HG02678 (cell line): ENCODE measurements around the gene POLR2E.

Experiments used
- ATAC-seq: cut with Tn5 transposase; IDR thresholded peaks from one replicate; pipeline ENCODE4 v1.9.1; 2021; ENCODE audit warnings: mild to moderate bottlenecking, moderate library complexity; ENCODE audit not compliant: unreplicated experiment

The POLR2E gene

GRCh38 chr19:1111641-1112267, 16.6 kb upstream of the POLR2E start:
- ATAC-seq: no peak

DNA sequence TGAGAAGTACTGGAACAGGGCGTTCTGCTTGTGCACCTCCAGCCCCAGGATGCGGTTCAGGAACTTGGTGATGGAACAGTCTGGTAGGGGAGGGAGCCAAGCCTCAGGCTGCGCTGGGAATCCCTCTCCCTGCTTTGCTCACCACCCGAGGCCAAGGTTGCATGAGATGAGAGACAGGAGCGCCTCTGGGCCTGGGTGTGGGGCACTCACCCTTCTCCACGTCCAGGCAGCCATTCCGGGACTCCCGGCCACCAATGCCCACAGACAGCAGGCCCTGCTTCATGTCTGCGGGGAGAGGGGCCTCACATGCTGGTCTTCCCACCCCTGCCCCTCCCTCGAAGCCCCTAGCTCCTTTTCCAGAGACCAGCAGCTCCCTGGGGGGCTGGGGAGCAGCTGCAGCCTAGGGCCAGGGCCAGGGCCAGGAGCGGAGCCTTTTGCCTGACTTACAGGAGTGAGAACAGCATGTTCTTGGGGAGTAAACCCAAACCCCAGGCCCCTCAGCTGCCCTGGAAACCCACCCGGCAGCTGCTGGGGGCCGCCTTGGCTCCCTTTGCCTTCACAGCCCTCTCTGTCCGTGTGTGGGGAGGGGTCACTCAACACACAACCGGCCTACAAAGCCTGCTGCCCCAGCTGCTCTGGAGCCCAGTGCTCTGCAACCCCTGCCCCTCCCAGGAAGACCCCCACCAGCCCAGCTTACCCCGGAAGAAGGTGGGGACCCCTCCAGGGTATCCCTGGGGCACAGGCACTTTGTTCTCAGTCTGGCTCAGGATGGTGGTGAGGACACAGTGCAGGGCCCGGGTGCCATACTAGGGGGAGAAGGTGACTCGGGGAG, 15.8 kb upstream of the POLR2E start:
- ATAC-seq: no peak

GRCh38 chr19:1109697-1110671, 14.8 kb upstream of the POLR2E start:
- ATAC-seq: no peak

- ATAC-seq: no peak
Observed at GRCh38 chr19:1109032-1109551, 13.9 kb upstream of the POLR2E start.

DNA sequence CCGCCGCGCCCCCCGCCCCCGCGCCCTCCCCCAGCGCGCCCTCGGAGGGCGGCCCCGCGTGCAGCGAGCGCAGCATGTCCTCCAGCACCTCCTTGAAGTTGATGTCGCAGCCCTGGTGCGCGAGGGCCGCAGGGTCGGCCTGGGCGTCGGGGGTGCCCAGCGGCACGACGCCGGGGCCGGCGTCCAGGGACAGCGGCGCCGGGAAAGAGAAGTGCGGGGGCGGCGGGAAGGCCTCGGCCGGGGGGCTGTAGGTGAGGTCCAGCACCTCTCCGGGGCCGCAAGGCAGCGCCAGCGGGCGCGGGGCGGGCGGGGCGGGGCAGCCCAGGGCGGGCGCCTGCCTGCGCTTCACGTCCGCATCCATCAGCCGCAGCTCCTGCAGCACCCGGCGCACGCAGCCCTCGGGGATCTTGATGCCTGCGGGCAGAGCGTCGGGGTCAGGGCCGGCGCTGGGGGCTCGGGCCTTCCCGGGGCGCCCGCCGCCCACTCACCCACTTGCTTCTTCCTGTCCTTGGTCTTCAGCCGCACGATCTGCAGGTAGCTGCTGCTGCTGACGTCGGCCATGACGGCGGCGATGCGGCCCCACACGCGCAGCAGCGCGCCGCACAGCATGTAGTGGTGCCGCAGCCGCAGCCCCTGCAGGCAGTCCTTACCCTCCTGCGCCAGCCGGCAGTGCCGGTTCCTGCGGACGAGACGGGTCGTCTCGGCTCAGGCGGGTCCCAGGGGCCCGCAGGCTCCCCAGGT, 13.3 kb upstream of the POLR2E start:
- no peak for ATAC-seq

DNA sequence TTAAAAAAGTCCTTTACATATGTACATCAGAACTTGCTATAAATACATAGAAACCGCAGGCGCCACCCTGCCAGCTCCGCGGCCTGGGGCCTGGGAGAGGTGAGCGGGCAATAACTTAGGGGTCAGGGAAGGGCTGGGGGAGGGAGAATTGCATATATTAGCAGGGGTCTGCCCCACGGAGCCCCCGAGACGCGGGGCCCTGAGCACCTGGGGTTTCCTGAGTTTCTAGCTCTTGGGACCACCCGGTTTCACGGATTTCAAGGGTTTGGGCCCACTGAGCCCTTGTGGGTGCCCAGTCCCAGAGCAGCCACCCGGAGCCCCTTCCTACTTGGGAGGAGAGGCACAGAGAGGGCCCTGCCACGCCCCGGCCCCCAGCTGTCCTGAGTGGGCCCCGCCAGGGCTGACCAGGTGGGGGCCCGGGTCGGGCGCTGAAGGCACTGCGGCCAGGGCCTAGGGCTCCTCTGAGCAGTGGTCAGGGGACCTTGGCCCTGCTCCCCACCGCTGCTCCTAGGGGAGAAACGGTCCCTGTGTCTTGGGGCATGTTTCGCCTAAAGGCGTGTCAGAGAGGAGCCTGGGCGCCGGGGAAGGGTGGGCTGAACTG, 12.6 kb upstream of the POLR2E start:
- no peak for ATAC-seq

GRCh38 chr19:1106841-1107660, 11.9 kb upstream of the POLR2E start:
- ATAC-seq: no peak

DNA sequence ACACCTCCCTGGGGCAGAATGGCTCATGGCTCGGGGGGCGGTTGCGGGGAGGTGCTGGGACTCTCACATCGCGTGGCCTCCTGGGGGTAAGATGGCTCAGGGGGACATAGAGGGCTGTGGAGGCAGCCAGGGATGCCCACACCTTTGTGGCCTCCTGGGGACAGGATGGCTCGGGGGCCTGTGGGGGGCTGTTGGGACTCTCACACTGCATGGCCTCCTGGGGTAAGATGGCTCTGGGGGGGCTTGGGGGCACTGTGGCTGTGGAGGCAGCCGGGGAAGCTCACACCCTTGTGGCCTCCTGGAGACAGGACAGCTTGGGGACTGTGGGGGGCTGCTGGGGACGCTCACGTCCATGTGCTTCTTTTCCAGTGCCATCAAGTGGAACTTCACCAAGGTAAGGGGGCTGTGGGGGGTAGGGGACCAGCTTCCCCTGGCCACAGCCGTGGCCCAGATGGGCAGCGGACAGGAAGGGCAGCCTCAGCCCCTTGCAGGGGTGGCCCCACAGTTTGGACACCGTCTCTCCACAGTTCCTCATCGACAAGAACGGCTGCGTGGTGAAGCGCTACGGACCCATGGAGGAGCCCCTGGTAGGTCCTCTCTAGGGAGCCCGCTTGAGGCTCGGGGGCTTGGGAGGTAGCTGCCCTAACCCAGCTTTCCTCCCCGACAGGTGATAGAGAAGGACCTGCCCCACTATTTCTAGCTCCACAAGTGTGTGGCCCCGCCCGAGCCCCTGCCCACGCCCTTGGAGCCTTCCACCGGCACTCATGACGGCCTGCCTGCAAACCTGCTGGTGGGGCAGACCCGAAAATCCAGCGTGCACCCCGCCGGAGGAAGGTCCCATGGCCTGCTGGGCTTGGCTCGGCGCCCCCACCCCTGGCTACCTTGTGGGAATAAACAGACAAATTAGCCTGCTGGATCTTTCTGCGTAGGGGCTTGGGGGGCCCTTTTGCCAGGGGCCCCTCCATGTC, 11.0 kb upstream of the POLR2E start:
- ATAC-seq: no peak

- ATAC-seq: no peak
Observed at GRCh38 chr19:1105008-1105872, 10.1 kb upstream of the POLR2E start.

- ATAC-seq: peak; percentile 27
Observed at GRCh38 chr19:1104311-1105007, 9.3 kb upstream of the POLR2E start.

DNA sequence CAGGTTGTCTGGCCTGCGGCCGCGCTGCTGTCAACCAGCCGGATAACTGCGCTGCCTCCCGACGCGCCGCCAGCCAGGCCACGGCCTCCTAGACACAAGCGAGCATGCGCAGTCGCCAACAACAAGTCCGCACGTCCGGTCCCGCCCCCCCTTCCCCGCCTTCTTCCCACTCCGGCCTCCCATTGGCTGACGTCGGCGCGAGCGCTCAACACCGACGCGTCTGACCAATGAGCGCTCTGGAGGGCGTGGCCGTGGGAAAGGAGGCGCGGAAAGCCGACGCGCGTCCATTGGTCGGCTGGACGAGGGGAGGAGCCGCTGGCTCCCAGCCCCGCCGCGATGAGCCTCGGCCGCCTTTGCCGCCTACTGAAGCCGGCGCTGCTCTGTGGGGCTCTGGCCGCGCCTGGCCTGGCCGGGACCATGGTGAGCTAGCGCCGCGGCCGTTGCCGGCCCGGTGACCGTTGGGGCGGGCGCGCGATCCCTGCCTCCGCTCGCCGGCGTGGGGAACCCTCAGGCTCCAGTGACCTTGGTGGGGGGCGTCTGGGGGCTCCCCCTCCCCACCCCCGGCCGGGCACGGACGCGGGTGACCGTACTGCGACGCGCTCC, 8.6 kb upstream of the POLR2E start, which contains the start of gene GPX4:
TSS of gene GPX4 (plus strand) at position 287 of the 603 bp plus-strand sequence. CDS start at position 337, 50 bp downstream.
- ATAC-seq: peak; percentile 80

DNA sequence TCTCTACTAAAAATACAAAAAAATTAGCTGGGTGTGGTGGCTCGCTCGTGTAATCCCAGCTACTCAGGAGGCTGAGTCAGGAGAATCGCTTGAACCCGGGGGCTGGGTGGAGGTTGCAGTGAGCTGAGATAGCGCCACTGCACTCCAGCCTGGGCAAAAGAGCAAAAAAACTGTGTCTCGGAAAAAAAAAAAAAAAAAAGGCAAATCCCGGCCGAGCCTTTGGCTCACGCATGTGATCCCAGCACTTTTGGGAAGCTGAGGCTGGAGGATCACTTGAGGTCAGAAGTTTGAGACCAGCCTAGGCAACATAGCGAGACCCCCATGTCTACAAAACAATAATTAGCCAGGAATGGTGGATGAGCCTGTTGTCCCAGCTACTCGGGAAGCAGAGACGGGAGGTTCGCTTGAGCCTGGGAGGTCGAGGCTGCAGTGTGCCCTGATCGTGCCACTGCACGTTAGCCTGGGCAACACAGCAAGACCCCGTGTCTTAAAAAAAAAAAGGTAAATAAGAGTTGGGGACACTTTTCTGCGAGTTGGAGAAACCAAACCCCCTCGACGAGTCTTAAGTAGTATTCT, 8.0 kb upstream of the POLR2E start:
- no peak for ATAC-seq

DNA sequence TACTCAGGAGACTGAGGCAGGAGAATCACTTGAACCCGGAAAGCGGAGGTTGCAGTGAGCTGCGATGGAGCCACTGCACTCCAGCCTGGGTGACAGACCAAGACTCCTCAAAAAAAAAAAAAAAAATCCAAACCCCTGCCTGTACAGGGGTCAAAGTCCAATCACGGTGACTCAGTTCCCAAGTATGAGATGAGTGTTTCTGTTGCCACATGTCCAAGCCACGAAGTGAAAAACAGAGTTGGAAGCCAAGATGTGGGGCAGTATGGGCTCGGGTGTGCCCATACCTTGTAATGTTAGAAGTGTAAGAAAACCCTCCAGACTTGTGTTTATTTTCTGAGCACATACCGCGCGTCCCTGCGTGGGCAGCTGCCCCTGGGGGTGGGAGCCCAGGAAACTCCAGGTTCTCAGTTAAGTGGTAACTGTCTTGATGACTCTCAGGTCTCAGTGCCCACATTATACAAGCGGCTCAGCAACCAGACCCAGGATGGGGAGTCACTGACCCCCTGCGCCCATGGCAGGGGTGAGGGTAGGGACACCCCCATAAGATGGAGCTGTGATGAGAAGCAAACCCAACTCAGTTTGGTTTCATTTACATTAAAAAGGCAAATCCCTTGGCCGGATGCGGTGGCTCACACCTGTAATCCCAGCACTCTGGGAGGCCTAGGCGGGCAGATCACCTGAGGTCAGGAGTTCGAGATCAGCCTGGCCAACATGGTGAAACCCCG, 7.4 kb upstream of the POLR2E start:
- ATAC-seq: no peak

GRCh38 chr19:1101337-1101698, 6.1 kb upstream of the POLR2E start:
- no peak for ATAC-seq
